ENCODE measurements around the gene LRGUK. TPM values are rescaled to one million over a fixed set of nuclear protein-coding genes. Genes with fewer than 3 reads are reported as not detected.

The LRGUK gene
- total RNA-seq, 4 donors from 2014 or later, result 0.57 to 2.2 (median 1.6) TPM

DNA sequence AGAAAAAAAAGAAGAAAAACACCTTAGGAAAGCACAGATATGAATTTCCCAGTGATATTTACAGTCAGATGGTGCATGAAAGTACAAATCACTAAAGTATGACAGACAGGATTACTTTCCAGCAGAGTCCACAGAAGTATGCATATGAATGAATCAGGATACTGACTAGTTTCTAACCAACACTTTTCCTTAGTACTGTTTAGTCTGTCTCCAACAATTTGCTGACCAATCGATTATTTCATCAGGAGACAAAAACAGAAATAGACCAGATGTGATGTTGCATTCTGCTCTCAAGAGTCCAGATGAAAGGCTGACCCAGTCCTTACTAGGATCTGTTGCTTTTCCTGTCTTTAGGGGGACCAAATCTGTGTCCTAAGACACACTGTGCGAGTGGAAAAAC lies 175.0 kb downstream of the LRGUK start:
- TF ChIP-seq, protein P1, sequence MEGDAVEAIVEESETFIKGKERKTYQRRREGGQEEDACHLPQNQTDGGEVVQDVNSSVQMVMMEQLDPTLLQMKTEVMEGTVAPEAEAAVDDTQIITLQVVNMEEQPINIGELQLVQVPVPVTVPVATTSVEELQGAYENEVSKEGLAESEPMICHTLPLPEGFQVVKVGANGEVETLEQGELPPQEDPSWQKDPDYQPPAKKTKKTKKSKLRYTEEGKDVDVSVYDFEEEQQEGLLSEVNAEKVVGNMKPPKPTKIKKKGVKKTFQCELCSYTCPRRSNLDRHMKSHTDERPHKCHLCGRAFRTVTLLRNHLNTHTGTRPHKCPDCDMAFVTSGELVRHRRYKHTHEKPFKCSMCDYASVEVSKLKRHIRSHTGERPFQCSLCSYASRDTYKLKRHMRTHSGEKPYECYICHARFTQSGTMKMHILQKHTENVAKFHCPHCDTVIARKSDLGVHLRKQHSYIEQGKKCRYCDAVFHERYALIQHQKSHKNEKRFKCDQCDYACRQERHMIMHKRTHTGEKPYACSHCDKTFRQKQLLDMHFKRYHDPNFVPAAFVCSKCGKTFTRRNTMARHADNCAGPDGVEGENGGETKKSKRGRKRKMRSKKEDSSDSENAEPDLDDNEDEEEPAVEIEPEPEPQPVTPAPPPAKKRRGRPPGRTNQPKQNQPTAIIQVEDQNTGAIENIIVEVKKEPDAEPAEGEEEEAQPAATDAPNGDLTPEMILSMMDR (IDR thresholded peaks at IDR 0.05; ENCODE audit: low read depth), result no peak

DNA sequence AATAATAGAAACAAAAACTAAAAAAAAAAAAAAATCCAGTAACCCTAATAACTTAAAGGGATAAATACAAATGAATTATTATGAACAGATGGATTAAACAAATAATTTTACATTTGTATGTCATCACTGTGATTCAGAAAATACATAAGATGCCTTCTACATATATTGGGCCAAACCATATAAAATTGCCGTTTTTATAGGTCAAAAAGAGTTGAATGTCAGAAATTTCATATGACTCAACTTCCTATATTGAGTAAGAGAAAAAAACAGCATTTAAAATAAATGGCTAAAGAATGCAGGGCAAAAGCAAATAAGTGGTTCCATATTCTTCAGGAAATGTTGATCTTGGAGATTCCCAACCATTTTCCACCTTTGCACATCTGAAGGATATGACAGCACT lies 180.2 kb downstream of the LRGUK start:
- TF ChIP-seq, protein P1 (IDR thresholded peaks at IDR 0.05; ENCODE audit: low read depth), result no peak

- TF ChIP-seq, protein P1 (IDR thresholded peaks at IDR 0.05; ENCODE audit: low read depth), result no peak
These were observed 181.4 kb downstream of the LRGUK start for GRCh38 chr7:134308548-134308947.

- TF ChIP-seq, protein P1 (IDR thresholded peaks at IDR 0.05; ENCODE audit: low read depth), result no peak
These were observed 184.7 kb downstream of the LRGUK start for GRCh38 chr7:134311807-134312206.

DNA sequence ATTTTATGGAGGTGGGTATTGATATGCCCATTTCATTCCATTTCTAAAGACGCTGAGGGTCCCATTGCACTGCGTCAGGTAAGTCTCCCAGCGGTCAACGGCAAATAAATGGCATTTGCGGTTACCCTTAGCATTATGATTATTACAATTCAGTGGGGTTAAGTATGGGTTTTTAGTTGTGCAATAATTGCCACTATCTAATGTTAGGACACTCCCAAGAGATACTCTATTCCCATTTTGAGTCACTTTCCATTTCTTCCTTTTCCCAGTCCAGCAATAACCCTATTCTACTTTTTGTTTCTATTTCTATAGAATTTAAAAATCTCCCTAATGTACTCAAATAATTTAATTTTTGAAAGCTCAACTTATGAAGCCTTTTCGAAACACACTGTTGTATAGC lies 185.6 kb downstream of the LRGUK start:
- TF ChIP-seq, protein P1 (IDR thresholded peaks at IDR 0.05; ENCODE audit: low read depth), result no peak

GRCh38 chr7:134313543-134313942 lies 186.4 kb downstream of the LRGUK start:
- TF ChIP-seq, protein P1 (IDR thresholded peaks at IDR 0.05; ENCODE audit: low read depth), result no peak

Other genes starting within 250 kb of the LRGUK start
- gene SLC35B4, start 189.6 kb downstream of the LRGUK start, total RNA-seq, result 10 to 100 TPM in 2 of 4 donors, 1 to 10 TPM in 2; 4.5 to 13.2 (median 10.2) TPM